Activated B cell treated with CpG ODN at 0.5 μM for 24 hours (primary cell): Measurements from ENCODE around the gene FCRLA. TPM values are rescaled to one million over a fixed set of nuclear protein-coding genes. Genes with fewer than 3 reads are reported as not detected.
"Not testable (repeated sequence)": the region's sequence is repeated elsewhere in the genome, so short reads cannot be mapped to it uniquely, and the experiment has no call there.

Experiments used
- ATAC-seq: fragments of 200-7000 bp; cut with Tn5 transposase; one replicate; pipeline ENCODE4 v1.10.0; 2021; ENCODE audit warnings: low read depth, mild to moderate bottlenecking, moderate library complexity
- CTCF ChIA-PET: fragments of 350-600 bp; sonication (Branson Sonifier 250); formaldehyde crosslinking; loops from one replicate; lab custom pipeline; 2021; ENCODE audit warnings: antibody characterized with exemption; lab: Charles Lee
- POLR2A ChIA-PET: fragments of 350-600 bp; sonication (Branson Sonifier 250); formaldehyde crosslinking; loops from one replicate; lab custom pipeline; 2021; ENCODE audit warnings: antibody characterized with exemption; lab: Charles Lee
- DNase-seq: peaks from one replicate; pipeline ENCODE4 v3.0.0; 2022
- H3K27ac Mint-ChIP-seq: one replicate; pipeline ENCODE4 v1.8.0; 2020; ENCODE audit warnings: mixed read lengths
- H3K27me3 Mint-ChIP-seq: one replicate; pipeline ENCODE4 v1.8.0; 2021; ENCODE audit warnings: mixed read lengths
- H3K36me3 Mint-ChIP-seq: one replicate; pipeline ENCODE4 v1.8.0; 2021; ENCODE audit warnings: low read depth, mixed read lengths
- H3K4me1 Mint-ChIP-seq: one replicate; pipeline ENCODE4 v1.8.0; 2021; ENCODE audit warnings: mixed read lengths
- H3K4me3 Mint-ChIP-seq: one replicate; pipeline ENCODE4 v1.8.0; 2020; ENCODE audit warnings: mild to moderate bottlenecking, mixed read lengths
- H3K9me3 Mint-ChIP-seq: one replicate; pipeline ENCODE4 v1.8.0; 2020; ENCODE audit warnings: mixed read lengths
- CTCF ChIP-seq: fragments of 200-600 bp; IDR thresholded peaks from one replicate; pipeline ENCODE4 v1.8.0; 2022; ENCODE audit warnings: antibody characterized with exemption, mild to moderate bottlenecking
- intact Hi-C: fragments of 100-400 bp; cut with micrococcal nuclease; formaldehyde crosslinking; loops from one replicate; pipeline ENCODE4 v1.15.1; 2024
- total RNA-seq: library from RNA; stranded (reverse); gene quantifications from 2 replicates; pipeline ENCODE4 v1.2.3, GENCODE V29; 2022

The FCRLA gene
- total RNA-seq, 1 donor from 2014 or later, result 175 TPM

GRCh38 chr1:161691846-161692245 lies 15.2 kb upstream of the FCRLA start:
- DNase-seq, result no peak
- intact Hi-C loops, result no loop called here
- H3K9me3 Mint-ChIP-seq, result no peaks in the 10 kb centered on the region
- ChIA-PET POLR2A (interaction anchor here (0.5 to 1.7 kb wide), 3 partner anchors 14 to 15 kb away, joined by 8 to 9 read pairs (median 8); partner anchors contain the start of gene FCRLA), CTCF (interaction anchor here (0.7 kb wide), 1 partner anchor 10 kb away, joined by 3 read pairs; no protein-coding TSS in a partner anchor)
- no peak overlapping the region for H3K4me3 Mint-ChIP-seq
- peaks cover 7% of the 10 kb centered on the region for H3K4me1 Mint-ChIP-seq
- peaks cover 4% of the 10 kb centered on the region for H3K36me3 Mint-ChIP-seq
- H3K27ac Mint-ChIP-seq, result no peak overlapping the region
- TF ChIP-seq CTCF, result no peak
- ATAC-seq, result no peak
- H3K27me3 Mint-ChIP-seq, result no peaks in the 10 kb centered on the region

DNA sequence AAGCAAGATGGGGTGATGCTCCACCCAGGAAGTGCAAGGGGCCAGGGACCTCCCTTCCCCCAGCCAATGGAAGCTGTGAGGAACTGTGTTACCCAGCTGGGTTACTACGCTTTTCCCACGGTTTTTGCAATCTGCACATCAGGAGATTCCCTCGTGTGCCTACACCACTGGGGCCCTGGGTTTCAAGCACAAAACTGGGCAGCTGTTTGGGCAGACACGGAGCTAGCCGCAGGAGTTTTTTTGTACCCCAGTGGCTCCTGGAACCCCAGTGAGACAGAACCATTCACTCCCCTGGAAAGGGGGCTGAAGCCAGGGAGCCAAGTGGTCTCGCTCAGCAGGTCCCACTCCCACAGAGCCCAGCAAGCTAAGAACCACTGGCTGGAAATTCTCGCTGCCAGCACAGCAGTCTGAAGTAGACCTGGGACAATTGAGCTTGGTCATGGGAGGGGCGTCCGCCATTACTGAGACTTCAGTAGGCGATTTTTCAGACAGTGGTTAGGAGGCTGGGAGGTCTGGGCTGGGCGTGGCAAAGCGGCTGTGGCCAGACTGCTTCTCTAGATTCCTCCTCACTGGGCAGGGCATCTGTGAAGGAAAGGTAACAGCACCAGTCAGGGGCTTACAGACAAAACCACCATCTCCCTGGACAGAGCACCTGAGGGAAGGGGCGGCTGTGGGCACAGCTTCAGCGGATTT lies 13.9 kb upstream of the FCRLA start:
- H3K4me3 Mint-ChIP-seq, H3K27me3 Mint-ChIP-seq, H3K4me1 Mint-ChIP-seq, DNase-seq, H3K27ac Mint-ChIP-seq, CTCF ChIA-PET, H3K36me3 Mint-ChIP-seq, H3K9me3 Mint-ChIP-seq, intact Hi-C loops, ATAC-seq: not testable (repeated sequence)
- POLR2A ChIA-PET, result interaction anchor here (0.9 to 1.7 kb wide), 2 partner anchors 10 to 14 kb away, joined by 3 to 8 read pairs; partner anchors contain the start of gene FCRLA

DNA sequence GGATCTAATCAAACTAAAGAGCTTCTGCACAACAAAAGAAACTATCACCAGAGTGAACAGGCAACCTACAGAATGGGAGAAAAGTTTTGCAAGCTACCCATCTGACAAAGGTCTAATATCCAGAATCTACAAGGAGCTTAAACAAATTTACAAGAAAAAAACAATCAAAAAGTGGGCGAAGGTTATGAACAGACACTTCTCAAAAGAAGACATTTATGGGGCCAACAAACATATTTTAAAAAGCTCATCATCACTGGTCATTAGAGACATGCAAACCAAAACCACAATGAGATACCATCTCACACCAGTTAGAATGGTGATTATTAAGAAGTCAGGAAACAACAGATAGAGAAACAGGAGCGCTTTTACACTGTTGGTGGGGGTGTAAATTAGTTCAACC lies 8.7 kb upstream of the FCRLA start:
- DNase-seq, H3K27ac Mint-ChIP-seq, H3K9me3 Mint-ChIP-seq, H3K4me3 Mint-ChIP-seq, H3K27me3 Mint-ChIP-seq, POLR2A ChIA-PET, intact Hi-C loops, H3K36me3 Mint-ChIP-seq, CTCF ChIA-PET, H3K4me1 Mint-ChIP-seq, ATAC-seq: not testable (repeated sequence)

DNA sequence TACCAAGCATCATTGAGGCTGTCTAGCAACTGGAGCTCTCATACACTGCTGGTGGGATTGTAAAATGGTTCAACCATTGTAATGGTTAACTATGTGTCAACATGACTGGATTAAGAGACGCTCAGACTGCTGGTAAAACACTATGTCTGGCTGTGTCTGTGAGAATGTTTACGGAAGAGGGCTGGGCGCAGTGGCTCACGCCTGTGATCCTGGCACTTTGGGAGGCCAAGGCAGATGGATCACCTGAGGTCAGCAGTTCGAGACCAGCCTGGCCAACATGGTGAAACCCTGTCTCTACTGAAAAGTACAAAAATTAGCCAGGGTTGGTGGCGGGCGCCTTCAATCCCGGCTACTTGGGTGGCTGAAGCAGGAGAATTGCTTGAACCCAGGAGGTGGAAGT lies 4.8 kb upstream of the FCRLA start:
- intact Hi-C loops, result loop anchor here (10.0 kb wide), 1 partner anchor 1497 kb away; the partner anchor contains the start of gene PEA15
- H3K4me3 Mint-ChIP-seq, result no peak overlapping the region
- H3K27me3 Mint-ChIP-seq, result no peaks in the 10 kb centered on the region
- H3K27ac Mint-ChIP-seq, result no peak overlapping the region
- H3K4me1 Mint-ChIP-seq, result peaks cover 2% of the 10 kb centered on the region
- ATAC-seq (no peak), DNase-seq (no peak)
- ChIA-PET CTCF (no interaction called here), POLR2A (interaction anchor here (0.7 kb wide), 2 partner anchors 24 to 990 kb away, joined by 3 to 4 read pairs; no protein-coding TSS in a partner anchor)
- H3K36me3 Mint-ChIP-seq, result no peaks in the 10 kb centered on the region
- TF ChIP-seq CTCF, result no peak
- no peaks in the 10 kb centered on the region for H3K9me3 Mint-ChIP-seq

DNA sequence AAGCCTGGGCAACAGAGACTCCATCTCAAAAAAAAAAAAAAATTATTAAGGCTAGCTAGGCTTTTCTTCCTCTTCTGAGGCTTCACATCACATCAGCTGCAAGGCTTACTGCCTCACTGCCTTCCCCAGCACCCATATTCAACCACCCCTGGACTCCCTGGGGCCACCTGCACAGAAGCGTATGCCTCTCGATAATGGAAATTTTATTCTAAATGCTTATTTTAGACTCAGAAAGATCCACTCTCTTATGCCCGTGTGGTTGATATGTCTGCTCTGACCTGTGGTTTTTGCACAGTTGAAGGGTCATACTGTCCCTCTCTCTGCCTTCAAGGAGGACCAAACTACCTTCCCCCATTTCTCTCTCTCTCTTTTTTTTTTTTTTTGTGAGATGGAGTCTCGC lies 1.5 kb upstream of the FCRLA start:
- peaks cover 17% of the 10 kb centered on the region for H3K4me1 Mint-ChIP-seq
- ChIA-PET CTCF (interaction anchor here (0.9 to 6.3 kb wide), 2 partner anchors 14 to 34 kb away, joined by 3 to 56 read pairs; no protein-coding TSS in a partner anchor), POLR2A (interaction anchor here (0.6 to 4.8 kb wide), 12 partner anchors 10 to 1794 kb away, joined by 3 to 143 read pairs (median 5); partner anchors contain the start of genes DUSP12 and FCRLB)
- intact Hi-C loops, result loop anchor here (1.0 to 10.0 kb wide), 5 partner anchors 14 to 1501 kb away; partner anchors contain the start of gene PEA15
- ATAC-seq, result peak; percentile 80
- no peak overlapping the region for H3K27ac Mint-ChIP-seq
- H3K4me3 Mint-ChIP-seq, result peak overlapping the region; percentile 73
- TF ChIP-seq CTCF, result no peak
- peaks cover 13% of the 10 kb centered on the region for H3K36me3 Mint-ChIP-seq
- H3K9me3 Mint-ChIP-seq, result no peaks in the 10 kb centered on the region
- no peaks in the 10 kb centered on the region for H3K27me3 Mint-ChIP-seq
- DNase-seq, result peak; percentile 48

GRCh38 chr1:161706113-161706481 lies 932 bp upstream of the FCRLA start:
- H3K9me3 Mint-ChIP-seq, result no peaks in the 10 kb centered on the region
- H3K27ac Mint-ChIP-seq, result no peak overlapping the region
- intact Hi-C loops, result loop anchor here (10.0 kb wide), 1 partner anchor 1501 kb away; the partner anchor contains the start of gene PEA15
- H3K4me3 Mint-ChIP-seq, result no peak overlapping the region
- H3K4me1 Mint-ChIP-seq, result peaks cover 23% of the 10 kb centered on the region
- peaks cover 18% of the 10 kb centered on the region for H3K36me3 Mint-ChIP-seq
- POLR2A ChIA-PET, result interaction anchor here (0.6 to 4.8 kb wide), 11 partner anchors 12 to 660 kb away, joined by 3 to 143 read pairs (median 6); partner anchors contain the start of genes DUSP12, FCRLB and USF1
- ATAC-seq (no peak), DNase-seq (no peak)
- TF ChIP-seq CTCF, result no peak
- CTCF ChIA-PET, result interaction anchor here (1.0 to 6.3 kb wide), 2 partner anchors 12 to 33 kb away, joined by 3 to 56 read pairs; no protein-coding TSS in a partner anchor
- H3K27me3 Mint-ChIP-seq, result no peaks in the 10 kb centered on the region
